GM04503 (cell line): ENCODE results near the gene CDCP2.

ENCODE experiments used
- DNase-seq: peaks from one replicate; pipeline ENCODE4 v3.0.0-alpha.2; 2012; ENCODE audit warnings: low read depth

The CDCP2 gene

DNA sequence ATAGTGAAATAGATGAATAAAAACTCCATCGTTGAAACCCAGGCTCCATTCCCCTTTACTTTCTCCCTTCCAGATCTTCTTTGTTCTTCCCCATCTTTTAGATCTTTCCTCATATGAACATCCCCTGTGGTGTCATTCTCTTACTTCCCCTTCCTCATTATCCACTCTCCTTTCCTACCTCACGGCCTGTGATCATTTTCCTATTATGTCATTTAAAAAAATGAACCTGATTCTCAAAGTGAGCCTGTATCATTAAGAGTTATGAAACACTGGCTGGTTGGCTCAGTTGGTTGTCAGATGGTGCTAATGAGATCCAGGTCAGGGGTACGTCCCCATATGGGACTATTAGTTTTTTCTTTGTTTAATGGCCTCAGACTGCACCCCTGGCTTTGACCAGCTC is 61.1 kb downstream of the CDCP2 start:
- no peak for DNase-seq

DNA sequence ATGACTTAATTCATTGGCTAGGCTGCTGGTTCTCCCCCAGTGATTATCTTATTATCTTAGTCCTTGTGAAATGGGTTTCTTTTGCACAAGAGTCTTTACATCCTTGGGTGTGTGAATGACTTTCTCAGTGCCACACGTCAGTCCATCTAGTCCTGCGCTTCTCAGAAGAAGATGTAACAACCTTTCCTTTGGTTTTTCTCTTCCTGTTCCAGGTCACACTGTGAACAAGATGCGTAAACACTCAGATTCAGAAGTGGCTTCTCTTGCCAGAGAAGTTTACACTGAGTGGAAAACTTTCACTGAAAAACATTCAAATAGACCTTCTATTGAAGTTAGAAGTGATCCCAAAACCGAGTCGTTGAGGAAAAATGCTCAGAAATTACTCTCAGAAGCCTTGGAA is 64.4 kb downstream of the CDCP2 start:
- DNase-seq, result no peak

DNA sequence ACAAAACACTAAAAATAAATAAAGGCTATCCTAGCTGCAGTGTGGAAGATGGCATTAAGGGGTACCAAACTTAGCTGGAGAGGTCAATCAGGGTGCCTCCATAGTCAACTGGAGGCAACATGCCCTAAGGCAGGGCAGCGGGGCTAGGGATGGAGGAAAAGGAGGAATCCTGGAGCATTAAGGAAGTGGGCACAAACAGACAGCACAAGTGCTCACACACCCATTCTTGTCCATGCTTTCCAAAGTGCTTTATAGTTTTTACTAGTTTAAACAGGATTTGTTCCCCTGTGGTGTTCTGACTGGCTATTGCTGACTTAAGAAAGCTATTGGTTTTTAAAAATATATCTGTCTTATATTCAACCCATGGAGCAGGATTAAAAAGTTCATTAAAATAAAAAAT is 66.0 kb downstream of the CDCP2 start:
- no peak for DNase-seq

DNA sequence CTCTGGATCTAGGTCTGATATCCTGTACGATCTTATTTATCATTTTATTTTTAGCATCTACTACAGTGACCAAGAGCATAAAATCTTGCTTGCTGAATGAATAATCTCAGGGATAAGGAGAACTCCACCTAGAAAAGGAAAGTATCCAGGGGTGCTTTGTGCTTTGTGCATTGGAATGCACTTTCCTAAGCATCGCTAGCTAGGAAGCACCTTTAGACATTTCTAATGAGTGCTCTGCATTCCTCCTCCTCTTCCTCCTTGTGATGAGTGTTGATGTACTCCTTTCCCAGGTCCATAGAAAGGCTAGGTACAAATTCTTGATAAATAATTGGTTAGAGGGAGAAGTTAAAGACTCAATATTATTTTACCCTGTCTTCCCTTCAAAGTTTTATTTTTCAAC is 68.0 kb downstream of the CDCP2 start:
- DNase-seq, result no peak
